Lung (tissue), 12 donors: ENCODE measurements around the gene AP2B1. TPM values are rescaled to one million over a fixed set of nuclear protein-coding genes. Genes with fewer than 3 reads are reported as not detected.

Source experiments
- ATAC-seq: fragments of 200-7000 bp; cut with Tn5 transposase; one replicate; pipeline ENCODE4 v1.9.1; 2020; ENCODE audit warnings: moderate number of reproducible peaks; ENCODE audit not compliant: insufficient read depth, low FRiP score
- DNase-seq, 3 donors: peaks; one replicate each; pipeline ENCODE4 v3.0.0-alpha.2; 2013 to 2017
- H3K27ac ChIP-seq, 2 donors: one replicate each; pipeline ENCODE4 v1.5.1; 2013; ENCODE audit warnings: mild to moderate bottlenecking in 2 of 2, moderate library complexity in 2 of 2, control low read depth in 1 of 2, inconsistent platforms in 1 of 2, low read depth in 1 of 2, low read length in 1 of 2
- H3K27me3 ChIP-seq, 3 donors: one replicate each; pipeline ENCODE4 v1.5.1; 2013; ENCODE audit warnings: low read length in 2 of 3; ENCODE audit not compliant: control insufficient read depth in 3 of 3, insufficient read depth in 3 of 3
- H3K36me3 ChIP-seq, 4 donors: one replicate each; pipeline ENCODE4 v1.5.1; 2013; ENCODE audit warnings: low read length in 4 of 4, mild to moderate bottlenecking in 1 of 4, moderate library complexity in 1 of 4; ENCODE audit not compliant: control insufficient read depth in 4 of 4, insufficient read depth in 4 of 4
- H3K4me1 ChIP-seq, 5 donors: one replicate each; pipeline ENCODE4 v1.5.1; 2013; ENCODE audit warnings: low read length in 5 of 5, mild to moderate bottlenecking in 2 of 5, moderate library complexity in 1 of 5; ENCODE audit not compliant: control insufficient read depth in 5 of 5, insufficient read depth in 5 of 5
- H3K4me3 ChIP-seq: one replicate; pipeline ENCODE4 v1.5.1; 2013; ENCODE audit warnings: mild to moderate bottlenecking, control low read depth, moderate library complexity
- H3K9ac ChIP-seq, 2 donors: one replicate each; pipeline ENCODE4 v1.5.1; 2013; ENCODE audit warnings: low read length in 2 of 2, control low read depth in 1 of 2; ENCODE audit not compliant: insufficient read depth in 1 of 2
- H3K9me3 ChIP-seq, 4 donors: one replicate each; pipeline ENCODE4 v1.5.1; 2013; ENCODE audit warnings: low read length in 3 of 4, mild to moderate bottlenecking in 1 of 4, moderate library complexity in 1 of 4; ENCODE audit not compliant: control insufficient read depth in 4 of 4, insufficient read depth in 3 of 4
- WGBS, 2 donors: extraction: QIAGEN DNeasy Blood & Tissue Kit; methylation state at CpG; one replicate each; pipeline ENCODE4 v1.1.7; 2013; 5-methylcytosine and 5-hydroxymethylcytosine counted together
- polyA plus RNA-seq, 2 donors: library from polyadenylated mRNA; stranded (reverse); fragments of 200-250 nt; gene quantifications; one replicate each; pipeline ENCODE4 v1.2.1, GENCODE V29; 2013
- total RNA-seq, 2 donors: library from RNA; depleted of rRNA in 1 of 2; stranded (reverse); fragments of >200 nt in 1 of 2; gene quantifications; one replicate each; pipeline ENCODE4 v1.2.1, GENCODE V29; 2014 to 2021
- TF ChIP-seq, protein P1 (sequence below): IDR thresholded peaks from 2 replicates; pipeline ENCODE4 v1.5.1; 2012; ENCODE audit warnings: mild to moderate bottlenecking; ENCODE audit errors: control extremely low read depth, extremely low read depth
- donor health status: control.
- donor health status: control.
- donor health status: Bipolar disorder and iron deficiency.
- donor health status: healthy.
- donor health status: DM: yes; HTN: yes; CAD: no.

The AP2B1 gene
- total and polyA plus RNA-seq, 4 donors, result 52.9 to 156 (median 82.4) TPM

DNA sequence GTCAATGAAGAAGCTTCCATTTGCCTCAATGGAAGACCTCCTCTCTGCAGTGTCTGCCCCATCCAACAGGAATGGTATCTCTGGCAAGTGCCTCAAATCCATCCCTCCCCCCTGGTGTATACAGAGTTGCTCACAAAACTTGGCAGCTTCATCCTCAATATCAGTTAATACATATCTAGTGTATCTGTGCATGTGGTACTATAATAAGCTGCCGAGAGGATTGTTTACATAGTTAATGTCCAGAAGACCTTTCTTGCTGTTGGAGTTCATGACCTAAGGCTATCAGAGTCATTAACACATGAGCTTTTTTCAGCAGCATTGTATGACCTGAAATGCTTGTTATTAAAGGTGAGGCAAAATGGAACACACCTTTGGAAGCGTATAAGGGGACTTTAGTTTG lies 130.4 kb downstream of the AP2B1 start:
- Histone ChIP-seq H3K27ac (peak overlapping the region; percentile 39 to 86), H3K9ac (no peak overlapping the region), H3K4me1 (peaks cover 4 to 30% (median 13%) of the 10 kb centered on the region in 5 donors), H3K27me3 (no peaks in the 10 kb centered on the region), H3K9me3 (no peaks in the 10 kb centered on the region), H3K36me3 (peaks cover 4 to 21% (median 16%) of the 10 kb centered on the region in 4 donors), H3K4me3 (no peak overlapping the region)
- peak in 2 of 3 donors; percentile 50 to 54 for DNase-seq
- ATAC-seq, result no peak
- TF ChIP-seq, protein P1, sequence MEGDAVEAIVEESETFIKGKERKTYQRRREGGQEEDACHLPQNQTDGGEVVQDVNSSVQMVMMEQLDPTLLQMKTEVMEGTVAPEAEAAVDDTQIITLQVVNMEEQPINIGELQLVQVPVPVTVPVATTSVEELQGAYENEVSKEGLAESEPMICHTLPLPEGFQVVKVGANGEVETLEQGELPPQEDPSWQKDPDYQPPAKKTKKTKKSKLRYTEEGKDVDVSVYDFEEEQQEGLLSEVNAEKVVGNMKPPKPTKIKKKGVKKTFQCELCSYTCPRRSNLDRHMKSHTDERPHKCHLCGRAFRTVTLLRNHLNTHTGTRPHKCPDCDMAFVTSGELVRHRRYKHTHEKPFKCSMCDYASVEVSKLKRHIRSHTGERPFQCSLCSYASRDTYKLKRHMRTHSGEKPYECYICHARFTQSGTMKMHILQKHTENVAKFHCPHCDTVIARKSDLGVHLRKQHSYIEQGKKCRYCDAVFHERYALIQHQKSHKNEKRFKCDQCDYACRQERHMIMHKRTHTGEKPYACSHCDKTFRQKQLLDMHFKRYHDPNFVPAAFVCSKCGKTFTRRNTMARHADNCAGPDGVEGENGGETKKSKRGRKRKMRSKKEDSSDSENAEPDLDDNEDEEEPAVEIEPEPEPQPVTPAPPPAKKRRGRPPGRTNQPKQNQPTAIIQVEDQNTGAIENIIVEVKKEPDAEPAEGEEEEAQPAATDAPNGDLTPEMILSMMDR, result no peak
- 56 to 70% methylated on average over 2 of the region's 2 CpGs for WGBS, 2 donors

DNA sequence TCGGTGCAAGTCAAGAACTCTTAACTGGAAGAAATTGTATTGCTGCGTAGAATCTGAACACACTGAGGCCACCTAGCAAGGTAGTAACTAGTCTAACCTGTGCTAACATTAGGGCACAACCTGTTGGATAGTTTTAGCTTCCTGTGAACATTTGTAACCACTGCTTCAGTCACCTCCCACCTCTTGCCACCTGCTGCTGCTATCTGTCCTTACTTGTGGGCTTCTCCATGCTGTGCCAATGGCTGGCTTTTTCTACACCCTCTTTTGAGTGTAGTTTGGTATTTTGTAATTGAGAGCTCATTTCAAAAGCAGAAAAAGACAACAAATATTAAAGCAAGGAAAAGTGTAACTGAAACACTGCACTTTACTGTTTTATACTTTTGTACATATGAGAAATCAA lies 136.6 kb downstream of the AP2B1 start:
- peaks cover 21 to 41% (median 29%) of the 10 kb centered on the region in 4 donors for H3K36me3 ChIP-seq
- H3K9ac ChIP-seq, result no peak overlapping the region
- no peaks in the 10 kb centered on the region for H3K9me3 ChIP-seq
- H3K27me3 ChIP-seq, result no peaks in the 10 kb centered on the region
- H3K4me1 ChIP-seq, result peaks cover 0 to 18% (median 13%) of the 10 kb centered on the region in 5 donors
- no peak overlapping the region for H3K27ac ChIP-seq
- WGBS, 2 donors, result 98 to 99% methylated on average over 2 of the region's 2 CpGs
- TF ChIP-seq, protein P1, result no peak
- DNase-seq (no peak), ATAC-seq (no peak)
- H3K4me3 ChIP-seq, result no peak overlapping the region

DNA sequence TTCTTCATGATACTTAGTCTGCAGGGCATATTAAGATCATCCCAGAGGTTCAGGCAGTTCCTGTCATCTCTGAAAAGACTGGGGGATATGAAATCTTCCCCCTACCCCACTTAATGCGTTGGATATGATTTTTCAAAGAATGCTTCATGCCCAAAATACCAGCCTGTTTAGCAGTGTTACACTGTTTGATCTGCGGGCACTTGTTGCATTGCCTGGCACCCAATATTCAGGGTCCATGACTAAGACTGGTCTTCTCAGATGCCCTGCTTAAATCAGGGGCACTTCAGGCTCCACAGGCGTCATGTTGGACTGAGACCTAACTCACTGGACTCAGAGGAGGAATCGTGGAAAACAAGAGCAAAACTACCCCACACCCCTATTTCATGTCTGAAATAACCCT lies 137.9 kb downstream of the AP2B1 start:
- H3K9ac ChIP-seq, result no peak overlapping the region
- no peak for DNase-seq
- peaks cover 0 to 18% (median 13%) of the 10 kb centered on the region in 5 donors for H3K4me1 ChIP-seq
- H3K36me3 ChIP-seq, result peaks cover 18 to 37% (median 22%) of the 10 kb centered on the region in 4 donors
- H3K4me3 ChIP-seq, result no peak overlapping the region
- no peak for ATAC-seq
- no peak overlapping the region for H3K27ac ChIP-seq
- 94 to 95% methylated on average over 4 of the region's 4 CpGs for WGBS, 2 donors
- no peaks in the 10 kb centered on the region for H3K9me3 ChIP-seq
- H3K27me3 ChIP-seq, result no peaks in the 10 kb centered on the region
- TF ChIP-seq, protein P1, result no peak

DNA sequence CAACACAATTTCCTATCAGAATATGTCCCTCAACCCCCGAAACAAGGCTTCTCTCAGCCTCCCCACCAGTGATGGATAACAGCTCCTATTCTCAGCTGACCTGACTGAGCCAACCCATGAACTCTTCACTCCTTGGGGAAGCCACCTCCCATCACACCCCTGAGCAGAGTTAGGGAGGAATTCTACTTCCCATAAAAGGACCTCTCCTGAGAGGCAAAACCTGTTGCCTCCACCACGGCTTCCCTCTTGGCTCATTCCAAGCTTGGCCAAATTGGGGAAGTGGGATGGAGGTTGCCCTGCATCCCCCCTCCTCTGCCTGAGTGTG lies 138.6 kb downstream of the AP2B1 start:
- H3K36me3 ChIP-seq, result peaks cover 17 to 37% (median 22%) of the 10 kb centered on the region in 4 donors
- H3K9me3 ChIP-seq, result no peaks in the 10 kb centered on the region
- no peak overlapping the region for H3K27ac ChIP-seq
- H3K4me3 ChIP-seq, result no peak overlapping the region
- TF ChIP-seq, protein P1, result no peak
- ATAC-seq (no peak), DNase-seq (no peak)
- H3K9ac ChIP-seq, result no peak overlapping the region
- peaks cover 0 to 18% (median 13%) of the 10 kb centered on the region in 5 donors for H3K4me1 ChIP-seq
- WGBS, 2 donors, result 64 to 83% methylated on average over 2 of the region's 2 CpGs
- H3K27me3 ChIP-seq, result no peaks in the 10 kb centered on the region
